ENCODE data around the gene OR6B2.

The OR6B2 gene

GRCh38 chr2:240050278-240050677 is 20.0 kb upstream of the OR6B2 start:
- no peak for TF ChIP-seq CTCF (IDR thresholded peaks at IDR 0.05)

DNA sequence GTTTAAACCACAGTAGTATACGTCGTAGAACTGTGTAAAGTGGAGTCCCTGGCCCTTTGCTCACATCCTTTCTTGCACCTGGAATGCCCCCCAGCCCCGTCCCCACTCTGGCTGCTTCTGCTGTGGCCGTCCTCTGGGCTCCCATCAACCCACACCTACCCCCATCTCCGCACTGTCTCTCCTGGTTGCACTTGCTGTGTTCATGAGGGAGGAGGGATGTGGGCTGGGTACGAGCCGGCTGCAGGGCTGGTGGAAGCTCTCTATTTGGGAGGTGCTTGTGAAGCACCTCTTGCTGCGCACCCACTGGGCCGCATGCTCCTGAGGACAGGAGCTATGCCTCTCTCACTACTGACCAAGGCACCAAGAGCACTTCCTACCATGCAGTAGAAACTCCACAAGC is 18.0 kb upstream of the OR6B2 start:
- no peak for TF ChIP-seq CTCF (IDR thresholded peaks at IDR 0.05)

DNA sequence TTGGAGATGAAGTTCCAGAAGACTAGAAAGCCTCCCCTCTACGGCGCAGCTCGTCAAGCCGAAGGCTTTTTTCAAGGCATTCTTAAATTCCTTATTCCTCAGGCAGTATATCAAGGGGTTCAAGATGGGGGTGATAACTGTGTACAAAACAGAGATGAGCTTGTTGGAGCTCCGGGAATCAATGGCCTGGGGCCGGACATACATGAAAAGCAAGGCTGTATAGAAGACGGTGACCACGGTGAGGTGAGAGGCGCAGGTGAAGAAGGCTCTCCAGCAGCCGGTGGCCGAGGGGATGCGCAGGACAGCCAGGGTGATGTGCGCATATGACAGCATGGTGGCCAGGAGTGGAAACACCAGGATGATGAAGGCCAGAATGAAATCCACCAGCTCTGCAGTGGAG is 14.9 kb upstream of the OR6B2 start:
- TF ChIP-seq CTCF (IDR thresholded peaks at IDR 0.05), result no peak

DNA sequence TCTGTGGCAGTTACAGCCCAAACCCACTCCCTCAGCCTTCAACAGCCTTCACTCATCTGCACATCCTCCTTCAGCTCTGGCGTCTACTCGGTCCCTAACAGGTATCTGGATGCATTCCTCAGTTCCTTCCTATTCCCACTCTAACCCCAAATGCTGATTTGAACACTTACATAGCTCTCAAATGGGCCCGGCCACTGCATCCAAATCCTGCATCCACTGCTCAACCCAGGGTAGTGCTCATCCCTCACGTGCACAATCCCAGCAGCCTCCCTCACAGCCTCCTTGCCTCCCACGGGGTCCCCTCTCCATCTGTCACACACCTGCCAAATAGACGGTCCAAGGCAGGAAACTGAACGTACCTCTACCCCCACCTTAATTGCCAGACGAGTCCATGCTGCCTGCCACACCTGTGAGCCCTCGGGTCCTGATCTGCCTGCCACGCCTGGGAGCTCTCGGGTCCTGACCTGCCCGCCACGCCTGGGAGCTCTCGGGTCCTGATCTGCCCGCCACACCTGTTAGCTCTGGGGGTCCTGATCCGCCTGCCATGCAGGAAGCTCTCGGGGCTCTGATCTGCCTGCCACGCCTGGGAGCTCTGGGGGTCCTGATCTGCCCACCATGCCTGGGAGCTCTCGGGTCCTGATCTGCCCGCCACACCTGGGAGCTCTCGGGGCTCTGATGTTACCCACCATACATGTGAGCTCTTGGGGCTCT is 13.2 kb upstream of the OR6B2 start:
- no peak for TF ChIP-seq CTCF (IDR thresholded peaks at IDR 0.05)

- TF ChIP-seq CTCF (IDR thresholded peaks at IDR 0.05), result no peak
Measured at GRCh38 chr2:240042740-240043139, 12.5 kb upstream of the OR6B2 start.

- TF ChIP-seq CTCF (IDR thresholded peaks at IDR 0.05), result no peak
Measured at GRCh38 chr2:240041363-240041762, 11.1 kb upstream of the OR6B2 start.

- no peak for TF ChIP-seq CTCF (IDR thresholded peaks at IDR 0.05)
Measured at GRCh38 chr2:240037358-240037757, 7.1 kb upstream of the OR6B2 start.

DNA sequence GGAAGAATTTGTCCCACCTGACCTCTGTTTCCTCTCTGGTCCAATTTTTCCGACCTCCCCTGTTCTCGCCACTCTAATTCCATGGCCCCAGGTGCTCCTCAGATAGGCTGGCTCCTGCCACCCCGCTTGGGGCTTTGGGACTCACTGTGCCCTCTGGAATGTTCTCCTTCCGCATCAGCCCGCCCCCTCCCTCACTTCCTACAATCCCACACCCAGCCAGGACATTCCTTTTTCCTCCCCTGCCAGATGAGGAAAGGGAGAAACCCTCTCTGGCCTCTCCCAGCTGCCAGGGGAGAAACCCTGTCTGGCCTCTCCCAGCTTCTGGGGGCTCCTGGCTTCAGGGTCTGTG is 3.1 kb upstream of the OR6B2 start:
- TF ChIP-seq CTCF (IDR thresholded peaks at IDR 0.05), result no peak
